Muscle of leg (tissue), 11 donors: Measurements from ENCODE around the gene EML1. TPM values are rescaled to one million over a fixed set of nuclear protein-coding genes. Genes with fewer than 3 reads are reported as not detected.

Source experiments
- DNase-seq: peaks from one replicate; pipeline ENCODE4 v3.0.0; 2013
- H3K27ac ChIP-seq: one replicate; pipeline ENCODE4 v1.5.1; 2013; ENCODE audit warnings: mild to moderate bottlenecking, low read length, control low read depth
- H3K27me3 ChIP-seq: one replicate; pipeline ENCODE4 v1.6.1; 2013; ENCODE audit warnings: low read length; ENCODE audit not compliant: control insufficient read depth, insufficient read depth
- H3K36me3 ChIP-seq: one replicate; pipeline ENCODE4 v1.6.1; 2013; ENCODE audit warnings: low read length; ENCODE audit not compliant: control insufficient read depth, insufficient read depth
- H3K4me1 ChIP-seq: one replicate; pipeline ENCODE4 v1.6.1; 2013; ENCODE audit warnings: low read length; ENCODE audit not compliant: control insufficient read depth, insufficient read depth
- H3K4me3 ChIP-seq: one replicate; pipeline ENCODE4 v1.5.1; 2013; ENCODE audit warnings: low read length, control low read depth
- H3K9me3 ChIP-seq: replicated peaks from 2 replicates; pipeline ENCODE4 v1.6.1; 2013; ENCODE audit warnings: low read depth, low read length; ENCODE audit not compliant: control insufficient read depth
- WGBS: methylation state at CpG from one replicate; pipeline ENCODE4 v1.1.5; 2013; ENCODE audit warnings: missing lambda C conversion rate; ENCODE audit not compliant: insufficient coverage; 5-methylcytosine and 5-hydroxymethylcytosine counted together
- polyA plus RNA-seq, 8 donors: library from polyadenylated mRNA; unstranded; fragments of 120-200 nt; gene quantifications; one replicate each; pipeline versions ENCODE4 v1.2.1 to v1.2.3, GENCODE V29; 2013; ENCODE audit warnings: inconsistent platforms in 1 of 8, low replicate concordance in 1 of 8; ENCODE audit not compliant: insufficient read length in 8 of 8, insufficient read depth in 1 of 8
- total RNA-seq: library from RNA; stranded (reverse); fragments of 120-200 nt; gene quantifications from one replicate; pipeline ENCODE4 v1.2.4, GENCODE V29; 2013

Gene EML1
- total and polyA plus RNA-seq, 9 donors = 24.3 to 51.2 (median 42.2) TPM

GRCh38 chr14:99879401-99880295, 86.4 kb downstream of the EML1 start:
- Histone ChIP-seq H3K36me3 (peaks cover 9% of the 10 kb centered on the region), H3K27me3 (no peaks in the 10 kb centered on the region), H3K4me3 (no peak overlapping the region), H3K9me3 (no peaks in the 10 kb centered on the region), H3K27ac (peak overlapping the region; percentile 69), H3K4me1 (peaks cover 28% of the 10 kb centered on the region)
- 22% methylated on average over 3 of the region's 5 CpGs for WGBS
- DNase-seq = peak; percentile 89

- Histone ChIP-seq H3K9me3 (no peaks in the 10 kb centered on the region), H3K27me3 (no peaks in the 10 kb centered on the region), H3K4me3 (no peak overlapping the region), H3K36me3 (peaks cover 11% of the 10 kb centered on the region), H3K4me1 (peaks cover 21% of the 10 kb centered on the region), H3K27ac (peak overlapping the region; percentile 69)
- WGBS = 97% methylated on average over 3 of the region's 13 CpGs
- DNase-seq = peak; percentile 59
These were observed 87.6 kb downstream of the EML1 start for GRCh38 chr14:99880651-99881420.

- no peak for DNase-seq
- no peaks in the 10 kb centered on the region for H3K27me3 ChIP-seq
- H3K36me3 ChIP-seq = peaks cover 9% of the 10 kb centered on the region
- H3K27ac ChIP-seq = no peak overlapping the region
- H3K4me3 ChIP-seq = no peak overlapping the region
- H3K9me3 ChIP-seq = no peaks in the 10 kb centered on the region
- WGBS = 83% methylated on average over 6 of the region's 9 CpGs
- peaks cover 10% of the 10 kb centered on the region for H3K4me1 ChIP-seq
These were observed 90.8 kb downstream of the EML1 start for GRCh38 chr14:99883866-99884650.

- Histone ChIP-seq H3K36me3 (peaks cover 9% of the 10 kb centered on the region), H3K4me3 (no peak overlapping the region), H3K27ac (no peak overlapping the region), H3K27me3 (no peaks in the 10 kb centered on the region), H3K4me1 (peaks cover 9% of the 10 kb centered on the region), H3K9me3 (no peaks in the 10 kb centered on the region)
- WGBS = 90% methylated on average over 2 of the region's 7 CpGs
- DNase-seq = peak; percentile 85
These were observed 91.8 kb downstream of the EML1 start for GRCh38 chr14:99884834-99885648.

- no CpG with 5 or more reads among the region's 3 CpGs for WGBS
- Histone ChIP-seq H3K4me1 (peaks cover 4% of the 10 kb centered on the region), H3K36me3 (peaks cover 9% of the 10 kb centered on the region)
These were observed 92.4 kb downstream of the EML1 start for GRCh38 chr14:99885649-99885958.

GRCh38 chr14:99887407-99887806, 94.2 kb downstream of the EML1 start:
- no peaks in the 10 kb centered on the region for H3K4me1 ChIP-seq
- H3K27me3 ChIP-seq = no peaks in the 10 kb centered on the region
- no peak overlapping the region for H3K4me3 ChIP-seq
- H3K27ac ChIP-seq = no peak overlapping the region
- H3K36me3 ChIP-seq = peaks cover 9% of the 10 kb centered on the region
- no peak for DNase-seq
- WGBS = 97% methylated on average over 3 of the region's 9 CpGs
- H3K9me3 ChIP-seq = no peaks in the 10 kb centered on the region

More at GRCh38 chr14:99885649-99885958, 92.4 kb downstream of the EML1 start:
- Histone ChIP-seq H3K9me3 (no peaks in the 10 kb centered on the region), H3K27ac (no peak overlapping the region), H3K27me3 (no peaks in the 10 kb centered on the region), H3K4me3 (no peak overlapping the region)
- no peak for DNase-seq

- no CpG with 5 or more reads among the region's 5 CpGs for WGBS
- Histone ChIP-seq H3K9me3 (no peaks in the 10 kb centered on the region), H3K36me3 (peaks cover 11% of the 10 kb centered on the region), H3K27me3 (no peaks in the 10 kb centered on the region), H3K27ac (no peak overlapping the region), H3K4me3 (no peak overlapping the region), H3K4me1 (no peaks in the 10 kb centered on the region)
- no peak for DNase-seq
These were observed 94.9 kb downstream of the EML1 start for GRCh38 chr14:99888149-99888548.

GRCh38 chr14:99889268-99889667, 96.1 kb downstream of the EML1 start:
- H3K9me3 ChIP-seq = no peaks in the 10 kb centered on the region
- DNase-seq = no peak
- no peak overlapping the region for H3K27ac ChIP-seq
- 79% methylated on average over 10 of the region's 11 CpGs for WGBS
- H3K27me3 ChIP-seq = no peaks in the 10 kb centered on the region
- no peak overlapping the region for H3K4me3 ChIP-seq
- peaks cover 6% of the 10 kb centered on the region for H3K36me3 ChIP-seq
- no peaks in the 10 kb centered on the region for H3K4me1 ChIP-seq

GRCh38 chr14:99891266-99891665, 98.1 kb downstream of the EML1 start:
- Histone ChIP-seq H3K27me3 (no peaks in the 10 kb centered on the region), H3K27ac (no peak overlapping the region), H3K9me3 (no peaks in the 10 kb centered on the region), H3K4me3 (no peak overlapping the region), H3K36me3 (peaks cover 3% of the 10 kb centered on the region), H3K4me1 (no peaks in the 10 kb centered on the region)
- DNase-seq = no peak
- no CpG with 5 or more reads among the region's 2 CpGs for WGBS
